Peyer's patch (tissue), 4 donors: ENCODE results near the gene TMEM184C. TPM values are rescaled to one million over a fixed set of nuclear protein-coding genes. Genes with fewer than 3 reads are reported as not detected.

Experiments used
- DNase-seq, 3 donors: peaks; one replicate each; pipeline ENCODE4 v3.0.0-alpha.2; 2017 to 2019
- H3K27ac ChIP-seq, 4 donors: fragments of 200-600 bp; sonication (generic); one replicate each; pipeline ENCODE4 v1.5.1; 2016 to 2019
- H3K27me3 ChIP-seq, 2 donors: fragments of 200-600 bp; sonication (generic); one replicate each; pipeline ENCODE4 v1.5.1; 2019
- H3K36me3 ChIP-seq, 3 donors: fragments of 200-600 bp; sonication (generic); one replicate each; pipeline ENCODE4 v1.5.1; 2016 to 2019
- H3K4me1 ChIP-seq, 4 donors: fragments of 200-600 bp; sonication (generic); one replicate each; pipeline ENCODE4 v1.5.1; 2016 to 2019
- H3K4me3 ChIP-seq, 4 donors: fragments of 200-600 bp; sonication (generic); 1 replicate in 3 of 4; 2 replicates in 1 of 4; pipeline ENCODE4 v1.5.1; 2016 to 2019; ENCODE audit warnings: mild to moderate bottlenecking in 1 of 4
- H3K9me3 ChIP-seq, 4 donors: fragments of 200-600 bp; sonication (generic); one replicate each; pipeline ENCODE4 v1.5.1; 2016 to 2019; ENCODE audit warnings: mild to moderate bottlenecking in 1 of 4
- POLR2A ChIP-seq, 2 donors: fragments of 450-650 bp; IDR thresholded peaks; one replicate each; pipeline ENCODE4 v1.5.1; 2017; ENCODE audit warnings: antibody characterized with exemption in 2 of 2, mild to moderate bottlenecking in 2 of 2, moderate library complexity in 2 of 2
- total RNA-seq, 4 donors: library from RNA; depleted of rRNA; stranded (reverse); fragments of >200 nt; gene quantifications; one replicate each; pipeline ENCODE4 v1.1.0, GENCODE V29; 2016
- TF ChIP-seq, protein P1 (sequence below), 6 experiments: fragments of 450-650 bp in 4 of 6; fragments of 200-600 bp in 2 of 6; sonication (generic) in 1 of 6; IDR thresholded peaks; one replicate each; pipeline ENCODE4 v1.5.1; 2017 to 2019; ENCODE audit warnings: antibody characterized with exemption in 6 of 6, mild to moderate bottlenecking in 3 of 6, moderate library complexity in 1 of 6

The TMEM184C gene
- total RNA-seq, 4 donors from 2014 or later, result 23.7 to 38.0 (median 27.9) TPM

DNA sequence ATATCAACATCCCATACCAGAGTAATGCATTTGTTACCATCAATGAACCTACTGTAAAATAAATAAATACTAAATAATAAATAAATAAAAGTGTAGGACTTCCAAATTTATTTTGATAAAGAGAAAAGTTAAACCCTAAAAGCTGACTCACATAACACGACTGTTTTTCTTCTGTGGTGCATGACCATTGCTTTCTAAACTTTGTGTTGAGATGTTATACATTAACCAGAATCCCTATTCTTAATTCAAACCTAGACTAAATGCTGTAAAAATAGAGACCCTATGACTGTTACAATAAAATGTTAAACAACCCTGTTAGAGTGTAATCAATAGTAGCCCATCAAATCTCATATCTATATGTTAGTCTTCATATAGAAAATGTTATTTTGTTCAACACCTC lies 87.6 kb downstream of the TMEM184C start:
- TF ChIP-seq POLR2A (IDR thresholded peaks at IDR 0.05), result no peak
- TF ChIP-seq, protein P1, sequence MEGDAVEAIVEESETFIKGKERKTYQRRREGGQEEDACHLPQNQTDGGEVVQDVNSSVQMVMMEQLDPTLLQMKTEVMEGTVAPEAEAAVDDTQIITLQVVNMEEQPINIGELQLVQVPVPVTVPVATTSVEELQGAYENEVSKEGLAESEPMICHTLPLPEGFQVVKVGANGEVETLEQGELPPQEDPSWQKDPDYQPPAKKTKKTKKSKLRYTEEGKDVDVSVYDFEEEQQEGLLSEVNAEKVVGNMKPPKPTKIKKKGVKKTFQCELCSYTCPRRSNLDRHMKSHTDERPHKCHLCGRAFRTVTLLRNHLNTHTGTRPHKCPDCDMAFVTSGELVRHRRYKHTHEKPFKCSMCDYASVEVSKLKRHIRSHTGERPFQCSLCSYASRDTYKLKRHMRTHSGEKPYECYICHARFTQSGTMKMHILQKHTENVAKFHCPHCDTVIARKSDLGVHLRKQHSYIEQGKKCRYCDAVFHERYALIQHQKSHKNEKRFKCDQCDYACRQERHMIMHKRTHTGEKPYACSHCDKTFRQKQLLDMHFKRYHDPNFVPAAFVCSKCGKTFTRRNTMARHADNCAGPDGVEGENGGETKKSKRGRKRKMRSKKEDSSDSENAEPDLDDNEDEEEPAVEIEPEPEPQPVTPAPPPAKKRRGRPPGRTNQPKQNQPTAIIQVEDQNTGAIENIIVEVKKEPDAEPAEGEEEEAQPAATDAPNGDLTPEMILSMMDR (IDR thresholded peaks at IDR 0.05), result no peak
- no peak for DNase-seq
- no peak overlapping the region for H3K4me3 ChIP-seq

GRCh38 chr4:147707892-147708672 lies 90.9 kb downstream of the TMEM184C start:
- DNase-seq, result peak in 2 of 3 donors; percentile 40 to 84
- no peaks in the 10 kb centered on the region for H3K27me3 ChIP-seq
- no peak overlapping the region for H3K27ac ChIP-seq
- no peaks in the 10 kb centered on the region for H3K36me3 ChIP-seq
- H3K9me3 ChIP-seq, result no peaks in the 10 kb centered on the region
- no peak for TF ChIP-seq POLR2A (IDR thresholded peaks at IDR 0.05)
- TF ChIP-seq, protein P1 (IDR thresholded peaks at IDR 0.05), result peak; percentile 58 to 96 (median 89)
- H3K4me1 ChIP-seq, result no peaks in the 10 kb centered on the region
- no peak overlapping the region for H3K4me3 ChIP-seq

More for the DNA sequence above, 87.6 kb downstream of the TMEM184C start:
- no peaks in the 10 kb centered on the region for H3K27me3 ChIP-seq
- no peaks in the 10 kb centered on the region for H3K9me3 ChIP-seq
- no peak overlapping the region for H3K27ac ChIP-seq
- H3K36me3 ChIP-seq, result no peaks in the 10 kb centered on the region
- no peaks in the 10 kb centered on the region for H3K4me1 ChIP-seq

DNA sequence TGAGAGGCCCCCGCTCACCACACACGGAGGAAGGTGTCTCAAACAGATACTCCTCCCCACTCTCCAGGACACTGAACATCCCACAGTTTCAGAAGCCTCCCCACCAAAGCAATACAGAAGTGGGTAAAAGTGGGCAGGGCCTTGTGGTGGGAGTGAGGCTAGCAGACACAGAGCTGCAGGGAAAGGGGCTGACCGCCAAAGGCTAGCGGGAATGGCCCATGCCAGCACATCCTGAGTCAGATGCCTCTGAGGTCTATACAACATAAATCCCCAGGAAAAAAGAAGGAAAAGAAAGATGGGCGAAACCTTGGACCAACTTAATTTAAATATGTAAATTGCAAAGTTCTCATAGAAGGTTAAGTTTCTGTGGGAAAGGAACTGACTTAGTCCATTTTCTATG lies 92.8 kb downstream of the TMEM184C start:
- DNase-seq, result no peak
- TF ChIP-seq, protein P1 (IDR thresholded peaks at IDR 0.05), result no peak
- no peak for TF ChIP-seq POLR2A (IDR thresholded peaks at IDR 0.05)
- H3K27ac ChIP-seq, result no peak overlapping the region
- H3K36me3 ChIP-seq, result no peaks in the 10 kb centered on the region
- H3K4me1 ChIP-seq, result no peaks in the 10 kb centered on the region
- no peak overlapping the region for H3K4me3 ChIP-seq
- H3K9me3 ChIP-seq, result no peaks in the 10 kb centered on the region
- no peaks in the 10 kb centered on the region for H3K27me3 ChIP-seq

- Histone ChIP-seq H3K9me3 (no peaks in the 10 kb centered on the region), H3K4me3 (no peak overlapping the region), H3K4me1 (no peaks in the 10 kb centered on the region), H3K36me3 (no peaks in the 10 kb centered on the region), H3K27ac (no peak overlapping the region), H3K27me3 (no peaks in the 10 kb centered on the region)
- TF ChIP-seq POLR2A (IDR thresholded peaks at IDR 0.05), result no peak
- TF ChIP-seq, protein P1 (IDR thresholded peaks at IDR 0.05), result no peak
- peak in 1 of 3 donors; percentile 62 for DNase-seq
Measured at GRCh38 chr4:147714575-147715401, 97.6 kb downstream of the TMEM184C start.

GRCh38 chr4:147717878-147718277 lies 100.7 kb downstream of the TMEM184C start:
- H3K4me1 ChIP-seq, result no peaks in the 10 kb centered on the region
- H3K4me3 ChIP-seq, result no peak overlapping the region
- H3K36me3 ChIP-seq, result no peaks in the 10 kb centered on the region
- H3K27ac ChIP-seq, result no peak overlapping the region
- no peak for DNase-seq
- no peaks in the 10 kb centered on the region for H3K9me3 ChIP-seq
- no peaks in the 10 kb centered on the region for H3K27me3 ChIP-seq
- no peak for TF ChIP-seq POLR2A (IDR thresholded peaks at IDR 0.05)
- TF ChIP-seq, protein P1 (IDR thresholded peaks at IDR 0.05), result no peak

Other genes with a start within 250 kb of the TMEM184C start
- gene EDNRA, start 136.3 kb upstream of the TMEM184C start, total RNA-seq, result 1 to 10 TPM in 2 of 4 donors, under 1 TPM in 2; 0.38 to 7.4 (median 1.6) TPM
- gene PRMT9, start 66.8 kb downstream of the TMEM184C start, total RNA-seq, result 1 to 10 TPM; 5.4 to 9.9 (median 7.8) TPM
- gene ARHGAP10, start 114.7 kb downstream of the TMEM184C start, total RNA-seq, result 10 to 100 TPM in 3 of 4 donors, 1 to 10 TPM in 1; 7.0 to 52.8 (median 19.9) TPM